K562 (cell line): ENCODE data around the gene UBXN6. TPM values are rescaled to one million over a fixed set of nuclear protein-coding genes. Genes with fewer than 3 reads are reported as not detected.

Source experiments
- ARID1B ChIP-seq: fragments of 450-650 bp; IDR thresholded peaks from 2 replicates; pipeline ENCODE4 v1.6.1; 2016; ENCODE audit warnings: antibody characterized with exemption, mild to moderate bottlenecking, inconsistent platforms
- ARNT ChIP-seq, 2 experiments: fragments of 450-650 bp; IDR thresholded peaks; 2 replicates each; pipeline ENCODE4 v1.6.1; 2016; ENCODE audit warnings: mild to moderate bottlenecking in 1 of 2
- CC2D1A ChIP-seq: fragments of 450-650 bp; IDR thresholded peaks from 2 replicates; pipeline ENCODE4 v1.6.1; 2017; ENCODE audit warnings: mild to moderate bottlenecking
- ETV1 ChIP-seq: fragments of 450-650 bp; conservative IDR thresholded peaks from 2 replicates; pipeline ENCODE4 v1.6.1; 2016; ENCODE audit warnings: missing genetic modification characterization, control low read depth, low read depth, missing compliant biosample characterization
- NRF1 ChIP-seq, 2 experiments: fragments of 450-650 bp; IDR thresholded peaks in 1 of 2; conservative IDR thresholded peaks in 1 of 2; 2 replicates each; pipeline ENCODE4 v1.6.1; 2014; ENCODE audit warnings: mild to moderate bottlenecking in 2 of 2
- SAP30 ChIP-seq: fragments of 200-600 bp; sonication (generic); IDR thresholded peaks from 2 replicates; pipeline ENCODE4 v1.6.1; 2012; ENCODE audit warnings: borderline replicate concordance, low read depth, mild to moderate bottlenecking, moderate library complexity, low read length, control low read depth, inconsistent platforms; ENCODE audit not compliant: insufficient read depth, poor library complexity, severe bottlenecking
- SIX5 ChIP-seq, 2 experiments: IDR thresholded peaks; 2 replicates each; pipeline ENCODE4 v1.6.1; 2011; ENCODE audit warnings: low read length in 2 of 2, borderline replicate concordance in 1 of 2, low read depth in 1 of 2, mild to moderate bottlenecking in 1 of 2, moderate library complexity in 1 of 2; ENCODE audit not compliant: insufficient read depth in 1 of 2
- SP1 ChIP-seq: sonication (generic); formaldehyde crosslinking; IDR thresholded peaks from 2 replicates; pipeline ENCODE4 v1.8.1; 2022; ENCODE audit warnings: mild to moderate bottlenecking, missing genetic modification reagents
- TOE1 ChIP-seq, 2 experiments: fragments of 450-650 bp in 1 of 2; sonication (generic) in 1 of 2; formaldehyde crosslinking in 1 of 2; IDR thresholded peaks; 2 replicates each; pipeline versions ENCODE4 v1.7.1 to v1.8.0; 2016 to 2022; ENCODE audit warnings: borderline replicate concordance in 2 of 2, mild to moderate bottlenecking in 2 of 2, antibody characterized with exemption in 1 of 2, inconsistent platforms in 1 of 2, low read depth in 1 of 2, missing genetic modification reagents in 1 of 2, moderate library complexity in 1 of 2
- WHSC1 ChIP-seq: IDR thresholded peaks from one replicate; pipeline ENCODE4 v1.6.1; 2012; ENCODE audit warnings: low read length, control low read depth, inconsistent platforms
- ZNF263 ChIP-seq: sonication (generic); formaldehyde crosslinking; IDR thresholded peaks from 2 replicates; pipeline ENCODE4 v1.8.0; 2022; ENCODE audit warnings: mild to moderate bottlenecking, missing genetic modification reagents, borderline replicate concordance
- polyA plus RNA-seq, 8 experiments: library from polyadenylated mRNA; depleted of rRNA in 4 of 8; stranded (reverse) in 5 of 8; unstranded in 3 of 8; fragments of >200 nt; fragmentation: Nextera tagmentation in 2 of 8; fragmentation: Illumina TruSeq in 1 of 8; extraction: Ambion mirVana in 2 of 8; extraction: Trizol in 1 of 8; gene quantifications; 2 replicates each; pipeline versions ENCODE4 v1.2.1 to v1.2.3, GENCODE V29; 2011 to 2014; ENCODE audit warnings: inconsistent platforms in 1 of 8, missing spikeins in 1 of 8
- total RNA-seq, 7 experiments: library from RNA; depleted of rRNA in 6 of 7; stranded (reverse); fragments of >200 nt in 6 of 7; fragmentation: Illumina TruSeq in 2 of 7; extraction: Trizol in 2 of 7; gene quantifications; 2 replicates each; pipeline versions ENCODE4 v1.2.1 to v1.2.3, GENCODE V29; 2011 to 2021; ENCODE audit warnings: low replicate concordance in 1 of 7
- TF ChIP-seq, protein P1 (sequence below): fragments of 250-450 bp; sonication (Bioruptor Pico); IDR thresholded peaks from 2 replicates; pipeline ENCODE4 v1.9.0; 2021; ENCODE audit warnings: mild to moderate bottlenecking
- TF ChIP-seq, protein P2 (sequence below): fragments of 450-650 bp; IDR thresholded peaks from 2 replicates; pipeline ENCODE4 v1.7.1; 2018; ENCODE audit warnings: mild to moderate bottlenecking, low read depth; ENCODE audit not compliant: partially characterized antibody
- TF ChIP-seq, protein P3 (sequence below), 2 experiments: fragments of 450-650 bp; formaldehyde crosslinking in 1 of 2; IDR thresholded peaks; 2 replicates each; pipeline versions ENCODE4 v1.4.0 to v1.6.1; 2014 to 2020; ENCODE audit warnings: mild to moderate bottlenecking in 2 of 2, borderline replicate concordance in 1 of 2, low read depth in 1 of 2

Gene UBXN6
- total and polyA plus RNA-seq, 9 of the 15 experiments (the other 6 are each of a cell fraction or from before 2014, with no cell fraction given) = 0.48 to 90.2 (median 29.5) TPM

DNA sequence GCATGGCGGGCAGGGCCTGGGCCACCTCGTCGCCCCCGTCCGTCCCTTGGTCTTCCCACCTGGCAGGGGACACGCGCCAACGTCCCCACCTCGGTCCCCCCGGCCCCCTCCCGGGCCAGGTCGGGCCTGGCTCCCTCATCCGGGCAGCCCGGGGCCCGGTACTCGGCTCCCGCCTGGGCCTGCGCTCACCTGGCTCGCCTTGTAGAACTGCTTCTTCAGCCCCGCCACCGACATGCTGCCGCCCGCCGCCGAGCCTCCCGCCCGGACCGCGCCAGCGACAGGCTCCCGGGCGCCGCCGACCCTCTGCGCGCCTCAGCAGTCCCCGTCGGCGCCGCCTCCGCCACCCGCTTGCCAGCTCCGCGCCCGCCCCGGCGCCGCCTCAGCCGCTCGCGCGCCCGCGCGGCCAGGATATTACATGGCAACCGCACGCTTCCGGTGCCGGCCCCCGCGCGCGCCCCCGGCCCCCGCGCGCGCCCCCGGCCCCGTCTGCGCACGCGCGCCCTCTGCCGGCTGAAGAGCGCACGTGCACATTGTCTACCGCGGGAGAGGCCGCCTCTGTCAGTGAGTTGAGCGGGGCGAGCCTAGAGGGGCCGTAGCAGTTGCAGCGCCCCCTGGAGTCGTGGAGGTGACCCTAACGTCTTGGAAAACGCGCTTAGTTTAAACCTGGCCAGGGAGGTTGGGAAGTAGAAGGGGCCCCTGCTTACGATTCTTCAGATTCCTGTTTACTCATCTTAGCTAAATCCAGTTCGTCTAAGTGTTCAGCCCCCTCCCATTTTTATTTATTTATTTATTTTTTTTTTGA, 57.3 kb downstream of the UBXN6 start, which contains the start of gene SH3GL1 (continued):
- no peak; a peak in 1 of 4 replicates for TF ChIP-seq ARNT (IDR thresholded peaks at IDR 0.05)
- TF ChIP-seq, protein P1, sequence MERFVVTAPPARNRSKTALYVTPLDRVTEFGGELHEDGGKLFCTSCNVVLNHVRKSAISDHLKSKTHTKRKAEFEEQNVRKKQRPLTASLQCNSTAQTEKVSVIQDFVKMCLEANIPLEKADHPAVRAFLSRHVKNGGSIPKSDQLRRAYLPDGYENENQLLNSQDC (CRISPR knock-in tag) = no peak
- peak; percentile 55; the same call in 1 of the 2 replicates for TF ChIP-seq CC2D1A
- TF ChIP-seq ETV1 (tag) = no peak; the same call in 1 of the 2 replicates
- TF ChIP-seq, protein P2, sequence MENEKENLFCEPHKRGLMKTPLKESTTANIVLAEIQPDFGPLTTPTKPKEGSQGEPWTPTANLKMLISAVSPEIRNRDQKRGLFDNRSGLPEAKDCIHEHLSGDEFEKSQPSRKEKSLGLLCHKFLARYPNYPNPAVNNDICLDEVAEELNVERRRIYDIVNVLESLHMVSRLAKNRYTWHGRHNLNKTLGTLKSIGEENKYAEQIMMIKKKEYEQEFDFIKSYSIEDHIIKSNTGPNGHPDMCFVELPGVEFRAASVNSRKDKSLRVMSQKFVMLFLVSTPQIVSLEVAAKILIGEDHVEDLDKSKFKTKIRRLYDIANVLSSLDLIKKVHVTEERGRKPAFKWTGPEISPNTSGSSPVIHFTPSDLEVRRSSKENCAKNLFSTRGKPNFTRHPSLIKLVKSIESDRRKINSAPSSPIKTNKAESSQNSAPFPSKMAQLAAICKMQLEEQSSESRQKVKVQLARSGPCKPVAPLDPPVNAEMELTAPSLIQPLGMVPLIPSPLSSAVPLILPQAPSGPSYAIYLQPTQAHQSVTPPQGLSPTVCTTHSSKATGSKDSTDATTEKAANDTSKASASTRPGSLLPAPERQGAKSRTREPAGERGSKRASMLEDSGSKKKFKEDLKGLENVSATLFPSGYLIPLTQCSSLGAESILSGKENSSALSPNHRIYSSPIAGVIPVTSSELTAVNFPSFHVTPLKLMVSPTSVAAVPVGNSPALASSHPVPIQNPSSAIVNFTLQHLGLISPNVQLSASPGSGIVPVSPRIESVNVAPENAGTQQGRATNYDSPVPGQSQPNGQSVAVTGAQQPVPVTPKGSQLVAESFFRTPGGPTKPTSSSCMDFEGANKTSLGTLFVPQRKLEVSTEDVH = peak; percentile 80
- no peak; the same call in 1 of the 2 replicates for TF ChIP-seq ARID1B
- no peak; the same call in 1 of the 2 replicates for TF ChIP-seq ZNF263 (CRISPR knock-in tag)
- TF ChIP-seq, protein P3, sequence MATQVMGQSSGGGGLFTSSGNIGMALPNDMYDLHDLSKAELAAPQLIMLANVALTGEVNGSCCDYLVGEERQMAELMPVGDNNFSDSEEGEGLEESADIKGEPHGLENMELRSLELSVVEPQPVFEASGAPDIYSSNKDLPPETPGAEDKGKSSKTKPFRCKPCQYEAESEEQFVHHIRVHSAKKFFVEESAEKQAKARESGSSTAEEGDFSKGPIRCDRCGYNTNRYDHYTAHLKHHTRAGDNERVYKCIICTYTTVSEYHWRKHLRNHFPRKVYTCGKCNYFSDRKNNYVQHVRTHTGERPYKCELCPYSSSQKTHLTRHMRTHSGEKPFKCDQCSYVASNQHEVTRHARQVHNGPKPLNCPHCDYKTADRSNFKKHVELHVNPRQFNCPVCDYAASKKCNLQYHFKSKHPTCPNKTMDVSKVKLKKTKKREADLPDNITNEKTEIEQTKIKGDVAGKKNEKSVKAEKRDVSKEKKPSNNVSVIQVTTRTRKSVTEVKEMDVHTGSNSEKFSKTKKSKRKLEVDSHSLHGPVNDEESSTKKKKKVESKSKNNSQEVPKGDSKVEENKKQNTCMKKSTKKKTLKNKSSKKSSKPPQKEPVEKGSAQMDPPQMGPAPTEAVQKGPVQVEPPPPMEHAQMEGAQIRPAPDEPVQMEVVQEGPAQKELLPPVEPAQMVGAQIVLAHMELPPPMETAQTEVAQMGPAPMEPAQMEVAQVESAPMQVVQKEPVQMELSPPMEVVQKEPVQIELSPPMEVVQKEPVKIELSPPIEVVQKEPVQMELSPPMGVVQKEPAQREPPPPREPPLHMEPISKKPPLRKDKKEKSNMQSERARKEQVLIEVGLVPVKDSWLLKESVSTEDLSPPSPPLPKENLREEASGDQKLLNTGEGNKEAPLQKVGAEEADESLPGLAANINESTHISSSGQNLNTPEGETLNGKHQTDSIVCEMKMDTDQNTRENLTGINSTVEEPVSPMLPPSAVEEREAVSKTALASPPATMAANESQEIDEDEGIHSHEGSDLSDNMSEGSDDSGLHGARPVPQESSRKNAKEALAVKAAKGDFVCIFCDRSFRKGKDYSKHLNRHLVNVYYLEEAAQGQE (IDR thresholded peaks at IDR 0.05; ENCODE audit: borderline replicate concordance) = peak; percentile 48; the same call in 1 of the 2 replicates
- TF ChIP-seq, protein P3 (CRISPR knock-in tag; IDR thresholded peaks at IDR 0.05; ENCODE audit: low read depth) = no peak
- TF ChIP-seq SAP30 = peak; percentile 63
- TF ChIP-seq SP1 (CRISPR knock-in tag) = peak; percentile 85
- TF ChIP-seq SIX5 (IDR thresholded peaks at IDR 0.05; ENCODE audit: borderline replicate concordance in 1 of 2, insufficient read depth in 1 of 2, low read depth in 1 of 2, low read length in 2 of 2) = no peak
- peak in 1 of 2 experiments; percentile 25; a peak in 1 of 4 replicates for TF ChIP-seq NRF1 (conservative IDR thresholded peaks at IDR 0.05 in 1 of 2, IDR thresholded peaks at IDR 0.05 in 1 of 2)
- TF ChIP-seq TOE1 (IDR thresholded peaks at IDR 0.05; ENCODE audit: borderline replicate concordance) = peak; percentile 34; the same call in 1 of the 2 replicates
- TF ChIP-seq TOE1 (CRISPR knock-in tag; IDR thresholded peaks at IDR 0.05; ENCODE audit: borderline replicate concordance, low read depth) = no peak
- TF ChIP-seq WHSC1 = no peak
